HPDE6-E6E7 (cell line): ENCODE data around the gene PRKCH.
"Not testable (repeated sequence)": the region's sequence is repeated elsewhere in the genome, so short reads cannot be mapped to it uniquely, and the experiment has no call there.

Source experiments
- DNase-seq: peaks from one replicate; pipeline ENCODE4 v3.0.0; 2011; ENCODE audit warnings: missing footprints; ENCODE audit errors: extremely low spot score

PRKCH gene

GRCh38 chr14:61308198-61308597 lies 13.2 kb upstream of the PRKCH start:
- no peak for DNase-seq

- not testable (repeated sequence) for DNase-seq
Measured at GRCh38 chr14:61308701-61309100, 12.7 kb upstream of the PRKCH start.

- no peak for DNase-seq
Measured at GRCh38 chr14:61315313-61315712, 6.1 kb upstream of the PRKCH start.

GRCh38 chr14:61319086-61319485 lies 2.3 kb upstream of the PRKCH start:
- DNase-seq: no peak

- no peak for DNase-seq
Measured at GRCh38 chr14:61319706-61320105, 1.7 kb upstream of the PRKCH start.

- not testable (repeated sequence) for DNase-seq
Measured at GRCh38 chr14:61320170-61320569, 1.2 kb upstream of the PRKCH start.

GRCh38 chr14:61320806-61321384 lies 484 bp upstream of the PRKCH start:
- DNase-seq: no peak

GRCh38 chr14:61322011-61322798 lies 826 bp downstream of the PRKCH start:
- peak; percentile 60 for DNase-seq

- peak; percentile 69 for DNase-seq
Measured at GRCh38 chr14:61322799-61323290, 1.5 kb downstream of the PRKCH start.

- DNase-seq: no peak
Measured at GRCh38 chr14:61323970-61324369, 2.6 kb downstream of the PRKCH start.

- no peak for DNase-seq
Measured at GRCh38 chr14:61325166-61325565, 3.8 kb downstream of the PRKCH start.

GRCh38 chr14:61326146-61326545 lies 4.8 kb downstream of the PRKCH start:
- no peak for DNase-seq

GRCh38 chr14:61326847-61327246 lies 5.5 kb downstream of the PRKCH start:
- no peak for DNase-seq

- no peak for DNase-seq
Measured at GRCh38 chr14:61328626-61329262, 7.4 kb downstream of the PRKCH start.

GRCh38 chr14:61329478-61330051 lies 8.2 kb downstream of the PRKCH start:
- no peak for DNase-seq

GRCh38 chr14:61330511-61330910 lies 9.1 kb downstream of the PRKCH start:
- no peak for DNase-seq

- DNase-seq: no peak
Measured at GRCh38 chr14:61331992-61332657, 10.7 kb downstream of the PRKCH start.

- no peak for DNase-seq
Measured at GRCh38 chr14:61332658-61333029, 11.3 kb downstream of the PRKCH start.

- DNase-seq: no peak
Measured at GRCh38 chr14:61333087-61333486, 11.7 kb downstream of the PRKCH start.

- DNase-seq: no peak
Measured at GRCh38 chr14:61334197-61334701, 12.9 kb downstream of the PRKCH start.

GRCh38 chr14:61335049-61335448 lies 13.7 kb downstream of the PRKCH start:
- no peak for DNase-seq
